C4-2B (cell line): ENCODE results near the gene MAGEB3.

Source experiments
- CTCF ChIP-seq: fragments of 450-650 bp; conservative IDR thresholded peaks from 2 replicates; pipeline ENCODE4 v1.5.1; 2017; ENCODE audit warnings: mild to moderate bottlenecking
- ZFX ChIP-seq: fragments of 450-650 bp; IDR thresholded peaks from 2 replicates; pipeline ENCODE4 v1.6.1; 2017

GRCh38 chrX:30241724-30242415 is 11.4 kb downstream of the MAGEB3 start, which contains the start of gene MAGEB4:
- TF ChIP-seq CTCF, result no peak
- TF ChIP-seq ZFX, result no peak
